Mesothelial cell of epicardium (in vitro differentiated cells): ENCODE measurements around the gene TBC1D5. TPM values are rescaled to one million over a fixed set of nuclear protein-coding genes. Genes with fewer than 3 reads are reported as not detected.

Experiments used
- DNase-seq, 2 experiments: peaks; one replicate each; pipeline ENCODE4 v3.0.0; 2021; ENCODE audit warnings: low spot score in 2 of 2; ENCODE audit not compliant: unreplicated experiment in 2 of 2
- H3K27ac Mint-ChIP-seq: 2 replicates; pipeline ENCODE4 v1.8.0; 2021; ENCODE audit warnings: mixed read lengths
- H3K27me3 Mint-ChIP-seq: 2 replicates; pipeline ENCODE4 v1.8.0; 2021; ENCODE audit warnings: low read depth, mixed read lengths
- H3K36me3 Mint-ChIP-seq: 2 replicates; pipeline ENCODE4 v1.8.0; 2021; ENCODE audit warnings: mixed read lengths
- H3K4me1 Mint-ChIP-seq: 2 replicates; pipeline ENCODE4 v1.8.0; 2021; ENCODE audit warnings: mixed read lengths
- H3K4me3 Mint-ChIP-seq: 2 replicates; pipeline ENCODE4 v1.8.0; 2021; ENCODE audit warnings: mild to moderate bottlenecking, moderate library complexity, mixed read lengths
- H3K9me3 Mint-ChIP-seq: 2 replicates; pipeline ENCODE4 v1.8.0; 2021; ENCODE audit warnings: mixed read lengths
- total RNA-seq: library from RNA; stranded (reverse); gene quantifications from 3 replicates; pipeline ENCODE4 v1.2.1, GENCODE V29; 2021
- TF ChIP-seq, protein P1 (sequence below): fragments of 200-600 bp; sonication (generic); IDR thresholded peaks from one replicate; pipeline ENCODE4 v1.5.0; 2021; ENCODE audit warnings: antibody characterized with exemption; ENCODE audit not compliant: unreplicated experiment

The TBC1D5 gene
- total RNA-seq, 1 donor from 2014 or later: 75.3 TPM

DNA sequence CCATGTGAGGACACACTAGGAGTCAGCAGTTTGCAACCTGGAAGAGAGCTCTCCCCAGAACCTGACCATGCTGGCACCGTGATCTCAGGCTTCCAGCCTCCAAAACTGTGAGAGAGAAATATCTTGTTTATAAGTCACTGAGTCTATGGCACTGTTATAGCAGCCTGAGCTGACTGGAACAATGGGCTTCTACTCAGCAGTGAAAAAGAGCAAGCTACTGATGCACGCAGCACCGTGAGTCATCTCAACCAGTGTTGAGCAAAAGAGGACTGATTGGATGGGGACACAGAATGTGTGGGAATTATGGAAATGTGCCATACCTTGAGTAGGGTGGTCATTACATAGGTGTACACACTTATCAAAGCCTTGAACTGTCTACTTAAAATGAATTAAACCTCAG, 627.2 kb downstream of the TBC1D5 start:
- Mint-ChIP-seq H3K9me3 (no peaks in the 10 kb centered on the region), H3K4me1 (no peaks in the 10 kb centered on the region), H3K4me3 (no peak overlapping the region), H3K27me3 (peaks cover 2% of the 10 kb centered on the region), H3K27ac (no peak overlapping the region), H3K36me3 (no peaks in the 10 kb centered on the region)
- TF ChIP-seq, protein P1, sequence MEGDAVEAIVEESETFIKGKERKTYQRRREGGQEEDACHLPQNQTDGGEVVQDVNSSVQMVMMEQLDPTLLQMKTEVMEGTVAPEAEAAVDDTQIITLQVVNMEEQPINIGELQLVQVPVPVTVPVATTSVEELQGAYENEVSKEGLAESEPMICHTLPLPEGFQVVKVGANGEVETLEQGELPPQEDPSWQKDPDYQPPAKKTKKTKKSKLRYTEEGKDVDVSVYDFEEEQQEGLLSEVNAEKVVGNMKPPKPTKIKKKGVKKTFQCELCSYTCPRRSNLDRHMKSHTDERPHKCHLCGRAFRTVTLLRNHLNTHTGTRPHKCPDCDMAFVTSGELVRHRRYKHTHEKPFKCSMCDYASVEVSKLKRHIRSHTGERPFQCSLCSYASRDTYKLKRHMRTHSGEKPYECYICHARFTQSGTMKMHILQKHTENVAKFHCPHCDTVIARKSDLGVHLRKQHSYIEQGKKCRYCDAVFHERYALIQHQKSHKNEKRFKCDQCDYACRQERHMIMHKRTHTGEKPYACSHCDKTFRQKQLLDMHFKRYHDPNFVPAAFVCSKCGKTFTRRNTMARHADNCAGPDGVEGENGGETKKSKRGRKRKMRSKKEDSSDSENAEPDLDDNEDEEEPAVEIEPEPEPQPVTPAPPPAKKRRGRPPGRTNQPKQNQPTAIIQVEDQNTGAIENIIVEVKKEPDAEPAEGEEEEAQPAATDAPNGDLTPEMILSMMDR: no peak
- no peak for DNase-seq

DNA sequence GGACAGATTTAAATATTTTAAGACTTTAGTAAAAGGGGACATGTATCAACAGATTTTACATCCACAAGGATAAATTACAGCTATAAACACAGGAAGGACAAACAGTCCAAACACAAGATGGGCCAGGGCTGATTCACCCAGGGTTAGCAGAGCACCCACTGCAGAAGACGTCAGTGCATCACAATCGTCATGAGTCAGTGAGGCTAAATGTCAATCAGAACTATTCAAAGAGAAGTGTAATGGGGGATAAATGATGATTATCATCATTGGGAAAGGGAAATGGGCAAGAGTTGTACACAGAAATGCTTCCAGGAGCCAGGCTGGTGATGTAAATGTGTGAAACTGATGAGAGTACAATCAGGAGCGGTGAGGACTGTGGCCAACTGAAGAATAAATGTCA, 630.8 kb downstream of the TBC1D5 start:
- Mint-ChIP-seq H3K4me1 (no peaks in the 10 kb centered on the region), H3K36me3 (no peaks in the 10 kb centered on the region), H3K27ac (no peak overlapping the region), H3K27me3 (peaks cover 13% of the 10 kb centered on the region), H3K9me3 (no peaks in the 10 kb centered on the region), H3K4me3 (no peak overlapping the region)
- no peak for DNase-seq
- TF ChIP-seq, protein P1: no peak

DNA sequence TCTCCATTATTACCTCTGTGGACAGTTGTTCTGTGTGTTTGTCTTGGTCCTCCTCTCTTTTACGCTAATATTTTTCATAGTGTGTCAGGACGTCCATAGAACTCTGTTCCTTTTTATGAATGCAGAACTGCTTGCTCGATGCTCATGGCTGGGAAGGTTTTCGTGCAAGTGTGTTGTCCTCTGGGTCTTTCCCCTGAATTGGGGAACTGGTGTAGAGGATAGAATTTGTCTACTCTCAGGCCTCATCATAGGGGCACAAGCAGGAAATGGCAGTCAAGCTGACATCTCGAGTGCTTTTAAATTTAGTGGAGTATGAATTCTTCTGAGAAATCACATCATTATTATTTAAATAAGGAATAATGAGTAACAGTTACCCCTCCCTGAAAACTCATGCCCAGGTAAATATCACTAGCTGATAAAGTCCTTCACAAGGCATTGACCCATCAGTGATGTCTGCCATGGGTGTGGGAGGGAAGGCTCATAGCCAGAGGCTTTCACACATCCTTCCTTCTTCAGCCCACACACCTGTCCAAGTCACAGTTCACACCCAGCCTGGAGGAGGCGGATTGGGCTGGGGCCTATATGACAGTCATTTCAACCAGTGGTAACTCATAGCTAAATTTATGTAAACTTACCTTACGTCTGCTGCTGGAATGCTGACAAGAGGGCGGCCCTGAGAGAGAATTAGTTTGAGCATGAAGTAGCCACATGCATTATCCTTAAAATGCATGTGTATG, 631.6 kb downstream of the TBC1D5 start:
- no peaks in the 10 kb centered on the region for H3K9me3 Mint-ChIP-seq
- no peaks in the 10 kb centered on the region for H3K4me1 Mint-ChIP-seq
- DNase-seq: no peak
- H3K4me3 Mint-ChIP-seq: no peak overlapping the region
- no peaks in the 10 kb centered on the region for H3K36me3 Mint-ChIP-seq
- TF ChIP-seq, protein P1: no peak
- no peak overlapping the region for H3K27ac Mint-ChIP-seq
- H3K27me3 Mint-ChIP-seq: peaks cover 13% of the 10 kb centered on the region
